Stimulated activated CD4-positive, alpha-beta T cell treated with anti-CD3 and anti-CD28 coated beads, TNF-alpha, amount 100 ng/mL, for 24 hours (primary cell): Measurements from ENCODE around the gene GTPBP2.
A peak's percentile ranks its signal among the peaks of the same experiment; 100 is the strongest.
"Not testable (repeated sequence)": the region's sequence is repeated elsewhere in the genome, so short reads cannot be mapped to it uniquely, and the experiment has no call there.

Experiments used
- DNase-seq, 3 experiments: peaks; one replicate each; pipeline ENCODE4 v3.0.0-alpha.2; 2020; ENCODE audit warnings: low read depth in 3 of 3

Gene GTPBP2

DNA sequence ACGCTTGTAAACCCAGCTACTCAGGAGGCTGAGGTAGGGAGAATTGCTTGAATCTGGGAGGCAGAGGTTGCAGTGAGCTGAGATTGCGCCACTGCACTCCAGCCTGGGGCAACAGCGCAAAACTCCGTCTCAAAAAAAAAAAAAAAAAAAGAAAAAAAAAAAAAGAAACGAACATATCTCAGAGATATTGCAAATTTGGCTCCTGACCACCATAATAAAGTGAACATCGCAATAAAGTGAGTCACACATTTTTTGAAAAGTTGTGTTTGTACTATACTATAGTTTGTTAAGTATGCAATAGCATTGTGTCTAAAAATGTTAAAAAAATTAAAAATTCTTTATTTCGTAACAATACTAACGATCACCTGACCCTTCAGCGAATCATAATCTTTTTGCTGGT lies 29.1 kb upstream of the GTPBP2 start:
- no peak for DNase-seq

DNA sequence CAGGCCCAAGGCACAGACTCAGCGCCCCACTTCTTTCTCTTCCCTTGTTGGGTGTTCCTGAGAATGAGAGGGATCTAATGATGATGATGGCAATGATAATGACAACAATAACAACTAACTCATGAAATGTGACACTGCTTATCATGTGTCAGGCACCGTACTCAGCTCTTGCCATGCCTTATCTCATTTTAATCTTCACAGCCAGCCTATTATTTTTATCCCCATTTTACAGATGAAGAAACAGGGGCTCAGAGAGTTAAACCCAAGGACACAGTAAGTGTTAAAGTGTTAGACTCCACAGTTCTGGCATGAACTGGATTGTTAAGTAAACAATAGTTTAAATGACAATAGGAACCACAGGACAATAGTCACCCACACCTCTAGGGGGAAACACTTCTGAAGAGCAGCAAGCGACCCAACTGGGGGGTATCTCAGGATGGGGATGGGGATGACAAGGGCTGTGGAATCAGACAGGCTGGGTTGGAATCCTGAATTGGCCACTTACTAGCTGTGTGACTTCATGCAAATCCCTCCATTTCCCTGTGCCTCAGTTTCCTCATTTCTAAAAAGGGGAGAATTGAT lies 28.2 kb upstream of the GTPBP2 start:
- no peak for DNase-seq

DNA sequence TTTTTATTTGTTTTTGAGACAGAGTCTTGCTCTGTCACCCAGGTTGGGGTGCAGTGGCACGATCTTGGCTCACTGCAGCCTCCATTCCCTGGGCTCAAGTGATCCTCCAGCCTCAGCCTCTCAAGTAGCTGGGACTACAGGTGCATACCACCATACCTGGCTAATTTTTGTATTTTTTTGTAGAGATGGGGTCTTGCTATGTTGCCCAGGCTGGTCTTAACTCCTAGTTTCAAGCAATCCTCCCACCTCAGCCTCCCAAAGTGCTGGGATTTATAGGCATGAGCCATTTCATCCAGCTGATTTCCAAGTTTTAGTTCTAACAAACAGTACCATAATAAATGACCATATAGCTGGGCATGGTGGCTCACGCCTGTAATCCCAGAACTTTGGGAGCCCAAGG lies 23.8 kb upstream of the GTPBP2 start:
- not testable (repeated sequence) for DNase-seq

DNA sequence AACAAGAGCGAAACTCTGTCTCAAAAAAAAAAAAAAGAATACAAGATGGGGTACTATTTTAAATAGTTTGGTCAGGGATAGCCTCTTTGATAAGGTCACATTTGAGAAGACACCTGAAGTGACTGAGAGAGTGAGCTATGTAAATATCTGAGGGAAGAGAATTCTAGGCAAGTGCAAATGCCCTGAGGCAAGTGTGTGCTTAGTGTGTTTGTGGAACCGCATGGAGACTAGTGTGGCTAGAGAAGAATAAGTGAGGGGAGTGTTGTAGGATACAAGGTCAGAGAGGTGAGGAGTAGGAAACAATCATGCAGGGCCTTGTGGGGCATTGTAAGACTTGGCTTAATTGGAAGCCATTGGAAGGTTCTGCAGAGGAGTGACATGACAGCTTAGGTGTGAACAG lies 19.2 kb upstream of the GTPBP2 start:
- DNase-seq = no peak

DNA sequence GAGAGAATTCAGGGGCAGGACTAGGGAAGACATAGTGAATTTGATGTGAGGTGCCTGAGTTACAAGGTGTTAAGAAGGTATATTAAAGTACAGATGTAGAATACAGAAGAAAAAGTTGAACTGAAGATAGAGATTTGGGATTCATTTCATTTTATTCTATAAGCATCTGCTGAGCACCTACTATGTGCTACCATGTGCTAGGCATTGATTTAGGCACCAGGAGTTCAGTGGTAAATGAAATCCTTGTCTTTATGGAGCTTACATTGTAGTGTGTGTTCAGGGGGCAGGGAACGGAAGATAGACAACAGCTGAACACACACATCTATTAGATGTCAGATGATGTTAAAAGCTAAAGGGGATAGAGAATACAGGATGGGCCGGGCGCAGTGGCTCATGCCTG lies 18.5 kb upstream of the GTPBP2 start:
- no peak for DNase-seq

DNA sequence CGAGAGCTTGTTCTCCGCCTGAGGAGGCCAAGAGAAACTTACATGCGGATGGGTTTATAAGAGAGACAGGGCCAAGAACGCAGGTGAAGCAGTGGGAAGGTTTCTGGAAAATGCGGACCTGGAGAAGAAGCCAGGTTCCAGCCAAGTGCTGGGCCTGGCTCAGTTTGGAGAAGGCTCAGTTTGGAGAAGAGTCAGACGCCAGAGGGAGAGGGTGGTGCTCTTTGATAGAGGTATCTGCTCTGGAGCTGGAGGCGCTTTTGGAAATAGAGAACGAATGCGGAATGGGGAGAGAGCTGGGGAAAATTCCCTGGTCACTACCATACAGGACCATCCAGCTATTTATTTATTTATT lies 16.5 kb upstream of the GTPBP2 start:
- no peak for DNase-seq

DNA sequence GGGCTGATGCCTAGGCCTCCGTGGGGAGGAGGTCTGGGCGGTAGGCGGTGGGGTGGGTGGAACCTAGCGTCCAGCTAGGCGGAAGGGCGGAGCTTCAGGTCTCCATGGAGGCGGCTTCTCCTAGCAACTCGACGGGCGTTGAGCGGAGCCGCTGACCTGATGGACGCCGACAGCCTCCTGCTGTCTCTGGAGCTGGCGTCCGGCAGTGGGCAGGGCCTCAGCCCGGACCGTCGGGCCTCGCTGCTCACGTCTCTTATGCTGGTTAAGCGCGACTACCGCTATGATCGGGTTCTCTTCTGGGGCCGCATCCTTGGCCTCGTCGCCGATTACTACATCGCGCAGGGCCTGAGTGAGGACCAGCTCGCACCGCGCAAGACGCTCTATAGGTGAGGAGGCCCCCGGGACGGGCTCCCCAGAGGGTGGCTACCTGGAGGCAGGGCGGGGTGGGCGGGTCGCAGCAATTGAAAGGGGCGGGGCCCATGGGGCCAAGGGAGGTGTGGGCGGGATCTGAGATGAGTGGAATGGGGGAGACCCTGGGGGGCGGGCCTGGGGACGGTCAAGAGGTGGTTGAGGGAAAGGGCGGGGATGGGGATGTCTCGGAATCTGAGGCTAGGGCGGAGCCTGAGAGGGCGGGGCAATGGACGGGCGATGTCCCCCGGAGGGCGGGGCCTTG lies 16.0 kb upstream of the GTPBP2 start, which contains the start of gene RSPH9:
RSPH9 (plus strand) TSS at position 97 of the 673 bp plus-strand sequence; CDS start at position 160, 63 bp downstream.
- peak in 2 of 3 experiments; percentile 24 to 73 for DNase-seq

DNA sequence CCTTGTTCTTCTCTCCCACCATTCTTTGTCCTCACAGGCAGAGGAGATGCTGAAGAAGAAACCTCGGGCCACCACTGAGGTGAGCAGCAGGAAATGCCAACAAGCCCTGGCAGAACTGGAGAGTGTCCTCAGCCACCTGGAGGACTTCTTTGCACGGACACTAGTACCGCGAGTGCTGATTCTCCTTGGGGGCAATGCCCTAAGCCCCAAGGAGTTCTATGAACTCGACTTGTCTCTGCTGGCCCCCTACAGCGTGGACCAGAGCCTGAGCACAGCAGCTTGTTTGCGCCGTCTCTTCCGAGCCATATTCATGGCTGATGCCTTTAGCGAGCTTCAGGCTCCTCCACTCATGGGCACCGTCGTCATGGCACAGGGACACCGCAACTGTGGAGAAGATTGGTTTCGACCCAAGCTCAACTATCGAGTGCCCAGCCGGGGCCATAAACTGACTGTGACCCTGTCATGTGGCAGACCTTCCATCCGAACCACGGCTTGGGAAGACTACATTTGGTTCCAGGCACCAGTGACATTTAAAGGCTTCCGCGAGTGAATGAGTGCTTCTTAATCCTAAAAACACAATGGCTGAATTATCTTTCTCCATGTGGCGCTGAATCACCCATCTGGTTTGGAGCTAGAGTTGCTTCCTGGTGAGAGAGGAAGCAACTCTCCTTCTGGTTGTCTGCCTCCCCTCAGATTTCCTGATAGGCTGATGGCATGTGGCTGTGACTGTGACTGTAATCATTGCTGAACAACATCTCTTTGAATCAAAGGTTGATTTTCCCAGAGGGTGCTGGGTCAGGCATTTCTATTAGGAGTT lies 11.1 kb upstream of the GTPBP2 start:
- DNase-seq = no peak

DNA sequence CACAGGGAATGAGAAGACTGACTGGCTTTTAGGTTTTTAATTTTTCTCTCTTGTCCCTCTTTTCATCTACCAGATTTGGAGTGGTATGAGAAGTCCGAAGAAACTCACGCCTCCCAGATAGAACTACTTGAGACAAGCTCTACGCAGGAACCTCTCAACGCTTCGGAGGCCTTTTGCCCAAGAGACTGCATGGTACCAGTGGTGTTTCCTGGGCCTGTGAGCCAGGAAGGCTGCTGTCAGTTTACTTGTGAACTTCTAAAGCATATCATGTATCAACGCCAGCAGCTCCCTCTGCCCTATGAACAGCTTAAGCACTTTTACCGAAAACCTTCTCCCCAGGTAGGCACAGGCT lies 7.2 kb upstream of the GTPBP2 start:
- DNase-seq = no peak

DNA sequence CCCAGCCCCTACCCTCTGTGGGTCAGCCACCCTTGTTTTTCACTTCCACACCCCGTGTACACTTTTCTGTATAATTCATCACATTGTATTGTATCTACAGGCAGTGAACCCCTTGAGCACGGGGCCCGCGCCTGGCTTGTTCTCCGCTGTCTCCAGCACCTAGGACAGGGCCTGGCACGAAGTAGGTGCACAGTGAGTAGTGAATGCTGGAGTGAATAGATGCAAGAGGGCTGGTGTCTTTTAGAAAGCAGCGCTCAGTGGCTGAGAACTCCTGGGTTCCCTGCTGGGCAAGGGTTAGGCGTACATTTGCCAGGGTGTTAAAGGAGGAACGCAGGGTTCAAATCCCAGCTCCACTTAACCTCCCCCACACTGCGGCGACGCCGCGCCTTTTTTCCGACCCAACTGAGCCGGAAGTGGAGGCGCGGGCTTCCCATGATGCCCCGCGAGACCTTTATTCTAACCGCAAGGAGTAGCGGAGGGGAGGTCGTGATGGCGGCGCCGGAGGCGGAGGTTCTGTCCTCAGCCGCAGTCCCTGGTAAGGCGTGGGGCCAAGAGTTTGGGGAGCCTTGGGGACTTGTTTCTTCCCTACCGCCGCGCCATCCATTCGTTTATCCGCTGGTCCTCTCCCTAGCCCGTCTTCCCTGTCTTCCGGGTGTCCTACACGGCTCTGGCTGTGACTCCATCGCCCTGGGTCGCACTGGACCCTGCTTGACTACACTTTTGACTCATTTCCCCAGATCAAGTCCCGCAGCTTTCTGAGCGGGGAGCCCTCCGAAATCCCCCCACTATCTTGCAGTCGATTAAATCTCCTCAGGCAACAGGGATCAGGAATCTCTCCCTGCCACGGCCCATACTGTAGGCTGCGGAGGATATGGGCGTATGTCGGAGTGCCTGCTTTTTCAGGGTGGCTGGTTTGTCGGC lies 6.6 kb upstream of the GTPBP2 start, which contains the start of gene MAD2L1BP:
MAD2L1BP (plus strand) TSS at position 454 of the 921 bp plus-strand sequence; CDS start at position 490, 36 bp downstream.
- peak; percentile 79 to 88 (median 80) for DNase-seq

DNA sequence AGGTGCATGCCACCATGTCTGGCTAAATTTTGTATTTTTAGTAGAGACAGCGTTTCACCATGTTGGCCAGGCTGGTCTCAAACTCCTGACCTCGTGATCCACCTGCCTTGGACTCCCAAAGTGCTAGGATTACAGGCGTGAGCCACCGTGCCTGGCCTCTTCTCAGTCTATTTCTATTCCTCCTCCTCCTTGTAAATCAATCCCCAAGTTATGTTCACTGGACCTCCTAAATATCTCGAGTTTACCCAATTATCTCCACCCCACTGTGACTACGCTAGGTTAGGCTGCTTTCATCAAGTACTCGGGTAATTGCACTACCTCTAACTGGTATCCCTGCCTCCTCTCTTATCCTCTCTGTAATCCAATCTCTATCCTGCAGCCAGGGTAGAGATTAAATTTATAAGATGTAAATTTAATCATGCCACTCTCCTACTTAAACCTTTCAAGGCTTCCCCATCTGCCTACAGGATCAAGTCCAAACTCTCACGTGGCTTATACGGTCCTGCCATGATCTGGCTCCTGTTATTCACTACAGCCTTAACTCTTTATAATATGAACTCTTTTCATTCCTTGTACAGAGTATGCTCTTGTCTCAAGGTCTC lies 5.7 kb upstream of the GTPBP2 start:
- no peak for DNase-seq

DNA sequence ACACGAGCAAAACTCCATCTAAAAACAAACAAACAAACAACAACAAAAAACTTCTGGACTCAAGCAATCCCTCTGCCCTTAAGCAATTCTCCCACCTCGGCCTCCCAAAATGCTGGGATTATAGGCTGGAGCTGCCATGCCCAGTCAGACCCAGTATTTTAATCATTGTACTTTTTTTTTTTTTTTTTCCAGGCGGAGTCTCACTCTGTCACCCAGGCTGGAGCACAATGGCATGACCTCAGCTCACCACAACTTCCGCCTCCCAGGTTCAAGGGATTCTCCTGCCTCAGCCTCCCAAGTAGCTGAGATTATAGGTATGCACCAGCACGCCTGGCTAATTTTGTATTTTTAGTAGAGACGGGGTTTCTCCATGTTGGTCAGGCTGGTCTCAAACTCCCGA lies 3.9 kb upstream of the GTPBP2 start:
- not testable (repeated sequence) for DNase-seq

DNA sequence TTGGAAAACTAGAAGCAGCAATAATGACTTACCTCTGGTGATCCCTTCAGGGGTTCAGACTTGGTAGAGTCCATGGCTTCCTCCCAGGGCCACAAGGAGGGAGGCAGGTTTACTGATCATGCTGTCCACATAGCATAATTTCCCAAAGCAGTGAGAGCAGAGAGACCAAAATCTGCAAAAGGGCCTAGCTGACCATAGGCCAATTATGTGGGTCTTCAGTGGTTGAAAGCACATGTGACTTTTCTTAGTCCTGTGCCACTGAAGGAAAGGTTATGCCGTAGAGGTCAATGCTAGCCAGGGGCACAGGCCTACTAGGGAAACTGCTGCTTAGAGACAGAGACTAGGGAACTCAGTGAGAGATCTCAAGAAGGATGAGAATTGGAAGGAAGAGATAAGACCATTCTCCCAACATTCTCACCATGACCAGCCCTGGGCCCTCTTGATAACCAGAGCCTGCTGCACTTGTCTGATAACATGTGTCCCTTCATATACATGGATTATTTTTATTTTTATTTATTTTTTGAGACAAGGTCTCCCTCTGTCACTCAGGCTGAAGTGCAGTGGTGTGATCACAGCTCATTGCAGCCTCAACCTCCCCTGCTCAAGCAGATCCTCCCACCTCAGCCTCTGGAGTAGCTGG lies 2.0 kb upstream of the GTPBP2 start:
- DNase-seq = no peak

DNA sequence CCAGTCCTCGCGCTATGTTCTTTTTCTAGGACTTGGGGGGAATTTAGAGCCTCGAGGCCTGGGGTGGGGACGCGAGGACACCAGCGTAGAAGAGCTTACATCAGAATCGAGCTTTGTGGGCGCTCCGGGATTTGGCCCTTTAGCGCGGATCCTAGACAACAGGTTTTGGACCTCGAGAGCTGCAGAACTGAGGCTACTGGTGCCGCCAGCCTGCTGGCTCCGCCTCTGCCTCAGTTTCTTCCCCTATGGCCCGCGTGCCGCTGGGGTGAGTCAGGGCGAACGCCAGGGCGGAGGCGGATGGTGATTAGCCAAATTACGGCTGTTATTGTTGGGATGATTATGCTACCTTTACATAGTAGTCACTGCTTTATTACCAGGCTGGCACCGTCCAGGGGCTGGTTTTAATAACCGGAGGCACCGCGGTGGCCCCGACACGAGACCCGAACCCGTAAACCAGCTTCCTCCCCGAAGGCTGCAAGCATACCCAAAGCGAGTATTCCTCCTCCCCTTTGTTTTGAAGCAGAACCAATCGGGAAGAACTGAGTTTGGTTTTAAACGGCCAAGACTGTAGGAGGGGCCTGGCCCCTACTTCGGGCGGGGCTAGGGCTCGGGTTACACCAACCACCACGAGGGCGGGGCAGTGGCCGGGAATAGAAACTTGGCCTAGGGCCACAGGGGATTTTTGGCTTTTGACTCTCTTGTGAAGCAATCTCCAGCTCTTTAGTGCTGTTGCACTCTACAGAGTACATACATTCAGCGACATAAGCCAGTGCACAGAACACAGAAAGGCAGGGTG lies 639 bp upstream of the GTPBP2 start:
- peak; percentile 68 to 90 (median 75) for DNase-seq

DNA sequence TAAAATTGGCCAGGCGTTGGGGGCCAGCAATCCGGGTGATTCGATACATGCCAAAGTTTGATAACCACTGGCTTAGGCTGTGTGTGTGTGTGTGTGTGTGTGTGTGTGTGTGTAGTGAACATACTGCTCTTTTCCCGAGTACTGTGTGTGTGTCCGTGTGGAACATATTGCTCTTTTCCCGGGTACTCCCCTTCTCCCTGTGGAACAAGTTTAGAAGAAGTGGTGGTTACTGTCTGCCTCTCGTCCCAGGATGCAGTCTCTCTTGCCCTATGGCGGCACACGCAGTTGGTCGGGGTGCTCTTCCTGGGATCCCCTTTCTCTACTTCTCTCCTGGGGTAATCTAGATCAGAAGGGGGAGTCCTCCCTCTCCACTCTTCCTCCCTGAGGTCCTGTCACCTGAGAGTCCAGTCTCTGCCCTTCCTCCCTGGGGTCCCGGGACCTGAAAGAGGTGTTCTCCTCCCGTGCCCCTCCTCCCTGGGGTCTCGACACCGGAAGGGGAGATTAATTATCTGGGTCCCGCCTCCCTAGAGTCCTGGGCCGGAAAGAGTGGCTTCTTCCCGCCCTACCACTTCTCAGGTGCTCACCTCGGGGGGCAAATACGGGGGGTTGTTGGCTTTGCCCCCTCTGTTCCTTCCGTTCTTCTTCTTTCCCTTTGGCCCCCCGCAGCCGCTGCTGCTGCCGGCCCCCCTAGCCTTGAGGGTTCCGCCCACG lies 516 bp downstream of the GTPBP2 start:
- peak in 2 of 3 experiments; percentile 31 to 48 for DNase-seq

DNA sequence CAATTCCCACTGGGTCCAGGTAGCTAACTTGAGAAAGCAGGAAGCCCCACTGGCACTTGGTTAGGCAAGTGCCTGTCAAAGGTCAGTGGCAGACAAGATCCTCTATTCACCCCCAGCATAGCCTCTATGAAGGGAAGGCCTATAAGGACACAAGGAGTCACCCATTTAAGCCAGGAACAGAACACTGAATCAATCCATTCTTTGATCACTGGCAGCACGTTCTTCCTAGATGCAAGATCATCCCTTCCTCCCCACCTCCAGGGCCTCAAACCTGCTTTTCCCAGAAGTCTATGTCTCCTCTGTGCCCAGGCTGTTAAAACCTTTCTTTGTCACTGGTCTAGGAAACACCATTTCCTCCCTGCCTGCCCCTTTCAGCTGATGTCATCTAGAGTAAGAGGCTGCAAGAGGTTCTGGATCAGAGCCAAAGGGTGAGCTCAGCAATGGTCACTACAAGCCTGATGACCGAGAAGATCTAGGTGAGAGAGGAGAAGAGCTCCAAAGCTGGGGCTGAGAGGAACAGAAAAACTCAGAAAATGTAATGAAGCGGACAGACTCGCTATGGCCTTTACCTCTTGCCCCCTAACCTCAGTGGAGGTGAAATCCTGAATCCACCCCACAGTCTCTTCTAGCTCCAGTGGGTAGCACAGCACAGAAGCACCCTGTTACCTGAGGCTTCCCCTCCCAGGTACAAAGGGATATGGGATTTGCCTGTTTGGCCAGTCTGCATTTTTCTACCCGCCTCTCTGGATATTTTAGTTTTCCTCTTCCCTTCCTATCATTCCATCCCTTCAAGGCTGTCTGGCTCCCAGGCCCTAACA lies 1.8 kb downstream of the GTPBP2 start:
- no peak for DNase-seq

DNA sequence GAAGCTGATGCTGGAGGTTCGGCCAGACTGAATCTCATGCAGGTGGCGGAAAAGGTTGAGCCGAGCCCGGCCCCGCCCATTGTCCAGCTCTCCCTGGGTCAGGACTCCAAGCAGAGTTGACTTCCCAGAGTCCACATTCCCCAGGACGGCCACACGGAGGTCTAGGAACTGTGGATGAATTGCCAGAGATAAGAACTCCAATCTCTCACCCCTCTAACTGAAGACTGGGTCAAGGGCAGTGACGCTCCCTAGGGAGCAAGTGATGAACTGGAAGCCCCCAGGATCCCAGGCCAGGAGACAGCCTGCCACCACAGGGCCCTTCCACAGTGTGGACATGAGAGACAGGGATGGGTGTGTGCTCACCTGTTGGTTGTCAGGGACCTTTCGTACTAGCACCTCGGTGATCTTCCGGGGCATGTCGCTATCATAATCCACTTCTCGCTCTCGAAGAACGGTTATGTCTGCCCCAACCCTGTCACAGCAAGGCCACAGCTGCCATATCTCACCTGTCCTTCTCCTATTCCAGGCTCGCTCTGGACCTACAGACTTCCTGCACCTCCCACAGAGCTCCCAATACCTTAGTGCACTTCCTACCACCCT lies 3.6 kb downstream of the GTPBP2 start:
- DNase-seq = no peak

DNA sequence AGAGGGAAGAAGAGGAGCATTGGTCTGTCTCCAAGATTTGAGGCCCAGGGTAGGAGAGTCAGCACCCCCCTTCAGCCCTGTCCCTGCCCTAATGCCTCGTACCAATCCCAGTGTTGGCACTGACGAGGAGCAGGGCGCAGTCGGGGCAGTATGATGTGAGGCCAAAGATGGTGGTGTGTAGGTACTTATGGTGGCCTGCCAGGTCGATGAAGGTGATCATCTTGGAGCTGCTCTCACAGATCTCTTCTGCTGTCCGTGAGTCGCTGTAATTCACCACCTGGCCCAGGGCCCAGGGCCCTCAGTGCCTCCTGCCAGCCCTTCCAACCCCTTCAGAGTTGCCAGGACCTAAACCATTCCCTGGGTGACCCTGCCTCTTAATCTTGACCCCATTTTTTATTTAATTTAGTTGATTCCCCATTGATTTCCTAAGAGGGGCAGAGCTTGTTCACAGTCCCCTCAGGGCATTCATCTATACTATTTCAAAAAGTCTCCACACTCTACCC lies 4.2 kb downstream of the GTPBP2 start:
- DNase-seq = no peak
